GM12891 (cell line): ENCODE results near the gene BNC2.

Experiments
- PAX5 ChIP-seq: IDR thresholded peaks from 2 replicates; pipeline ENCODE4 v1.6.1; 2011; ENCODE audit warnings: low read length, moderate library complexity, mild to moderate bottlenecking; ENCODE audit not compliant: insufficient read depth, severe bottlenecking
- POLR2A ChIP-seq: IDR thresholded peaks from 2 replicates; pipeline ENCODE4 v1.6.1; 2011; ENCODE audit warnings: low read depth, low read length, control low read depth
- POU2F2 ChIP-seq: IDR thresholded peaks from 2 replicates; pipeline ENCODE4 v1.6.1; 2011; ENCODE audit warnings: low read depth, mild to moderate bottlenecking, control low read depth, low read length, moderate library complexity
- TAF1 ChIP-seq: IDR thresholded peaks from 2 replicates; pipeline ENCODE4 v1.6.1; 2011; ENCODE audit warnings: low read depth, low read length, control low read depth

- TF ChIP-seq TAF1 (no peak), PAX5 (no peak), POLR2A (no peak), POU2F2 (no peak)
Observed at GRCh38 chr9:16555802-16556201, 314.7 kb downstream of the BNC2 start.
